CD4-positive, alpha-beta T cell (primary cell): ENCODE measurements around the gene LGALS4. TPM values are rescaled to one million over a fixed set of nuclear protein-coding genes. Genes with fewer than 3 reads are reported as not detected.
"Not testable (repeated sequence)": the region's sequence is repeated elsewhere in the genome, so short reads cannot be mapped to it uniquely, and the experiment has no call there.

Experiments
- ATAC-seq: fragments of 200-7000 bp; cut with Tn5 transposase; one replicate; pipeline ENCODE4 v1.10.0; 2022; ENCODE audit warnings: mild to moderate bottlenecking; ENCODE audit not compliant: poor library complexity
- CTCF ChIA-PET: fragments of 350-600 bp; sonication (Branson Sonifier 250); formaldehyde crosslinking; loops from one replicate; lab custom pipeline; 2021; ENCODE audit warnings: antibody characterized with exemption, inconsistent platforms; lab: Charles Lee
- POLR2A ChIA-PET: fragments of 350-600 bp; sonication (Branson Sonifier 250); formaldehyde crosslinking; loops from one replicate; lab custom pipeline; 2021; ENCODE audit warnings: antibody characterized with exemption, inconsistent platforms; lab: Charles Lee
- DNase-seq, 14 experiments: peaks; one replicate each; pipeline ENCODE4 v3.0.0-alpha.2; 2013 to 2020; ENCODE audit warnings: mixed read lengths in 2 of 14
- H3K27ac ChIP-seq, 2 donors: one replicate each; pipeline versions ENCODE4 v1.5.1 to v1.7.0; 2013; ENCODE audit warnings: low read length in 2 of 2, low read depth in 1 of 2, mild to moderate bottlenecking in 1 of 2
- H3K27me3 ChIP-seq, 2 experiments: 1 replicate in 1 of 2; 2 replicates in 1 of 2; pipeline versions ENCODE4 v1.6.1 to v1.7.0; 2013; ENCODE audit warnings: low read length in 2 of 2, control low read depth in 1 of 2, mild to moderate bottlenecking in 1 of 2, moderate library complexity in 1 of 2; ENCODE audit not compliant: insufficient read depth in 2 of 2, control insufficient read depth in 1 of 2
- H3K36me3 ChIP-seq: one replicate; pipeline ENCODE4 v1.6.1; 2013; ENCODE audit warnings: low read length, control low read depth; ENCODE audit not compliant: insufficient read depth
- H3K4me1 ChIP-seq: one replicate; pipeline ENCODE4 v1.6.1; 2013; ENCODE audit warnings: low read length, control low read depth; ENCODE audit not compliant: insufficient read depth
- H3K4me3 ChIP-seq: one replicate; pipeline ENCODE4 v1.5.1; 2013; ENCODE audit warnings: mild to moderate bottlenecking, low read length, moderate library complexity
- H3K9me3 ChIP-seq, 2 experiments: 1 replicate in 1 of 2; 2 replicates in 1 of 2; pipeline versions ENCODE4 v1.6.1 to v1.7.0; 2013; ENCODE audit warnings: low read length in 2 of 2, mild to moderate bottlenecking in 2 of 2, control low read depth in 1 of 2, moderate library complexity in 1 of 2; ENCODE audit not compliant: control insufficient read depth in 1 of 2, insufficient read depth in 1 of 2
- H3K27ac Mint-ChIP-seq: one replicate; pipeline ENCODE4 v1.8.0; 2020; ENCODE audit warnings: mixed read lengths
- H3K27me3 Mint-ChIP-seq: one replicate; pipeline ENCODE4 v1.8.0; 2021; ENCODE audit warnings: mixed read lengths
- H3K36me3 Mint-ChIP-seq: one replicate; pipeline ENCODE4 v1.8.0; 2021; ENCODE audit warnings: low read depth, mixed read lengths
- H3K4me1 Mint-ChIP-seq: one replicate; pipeline ENCODE4 v1.8.0; 2021; ENCODE audit warnings: low read depth, mixed read lengths
- H3K4me3 Mint-ChIP-seq: one replicate; pipeline ENCODE4 v1.8.0; 2020; ENCODE audit warnings: mild to moderate bottlenecking, mixed read lengths
- H3K9me3 Mint-ChIP-seq: one replicate; pipeline ENCODE4 v1.8.0; 2020; ENCODE audit warnings: mixed read lengths
- CTCF ChIP-seq: fragments of 200-600 bp; IDR thresholded peaks from one replicate; pipeline ENCODE4 v1.8.0; 2022; ENCODE audit warnings: antibody characterized with exemption, mild to moderate bottlenecking
- intact Hi-C, 2 experiments: fragments of 100-400 bp; cut with DNase I in 1 of 2; cut with micrococcal nuclease in 1 of 2; formaldehyde crosslinking; loops; one replicate each; pipeline versions ENCODE4 v1.15.1 to v1.9.0; 2023 to 2025; cut with DNase I, micrococcal nuclease
- total RNA-seq, 174 experiments: library from RNA in 2 of 174; stranded (reverse) in 2 of 174; gene quantifications; one replicate each; pipeline ENCODE4 v1.2.3 and lab custom pipeline; 2021 to 2026

Gene LGALS4
- total RNA-seq, 2 experiments from 2014 or later = 2.3 to 3.1 TPM

DNA sequence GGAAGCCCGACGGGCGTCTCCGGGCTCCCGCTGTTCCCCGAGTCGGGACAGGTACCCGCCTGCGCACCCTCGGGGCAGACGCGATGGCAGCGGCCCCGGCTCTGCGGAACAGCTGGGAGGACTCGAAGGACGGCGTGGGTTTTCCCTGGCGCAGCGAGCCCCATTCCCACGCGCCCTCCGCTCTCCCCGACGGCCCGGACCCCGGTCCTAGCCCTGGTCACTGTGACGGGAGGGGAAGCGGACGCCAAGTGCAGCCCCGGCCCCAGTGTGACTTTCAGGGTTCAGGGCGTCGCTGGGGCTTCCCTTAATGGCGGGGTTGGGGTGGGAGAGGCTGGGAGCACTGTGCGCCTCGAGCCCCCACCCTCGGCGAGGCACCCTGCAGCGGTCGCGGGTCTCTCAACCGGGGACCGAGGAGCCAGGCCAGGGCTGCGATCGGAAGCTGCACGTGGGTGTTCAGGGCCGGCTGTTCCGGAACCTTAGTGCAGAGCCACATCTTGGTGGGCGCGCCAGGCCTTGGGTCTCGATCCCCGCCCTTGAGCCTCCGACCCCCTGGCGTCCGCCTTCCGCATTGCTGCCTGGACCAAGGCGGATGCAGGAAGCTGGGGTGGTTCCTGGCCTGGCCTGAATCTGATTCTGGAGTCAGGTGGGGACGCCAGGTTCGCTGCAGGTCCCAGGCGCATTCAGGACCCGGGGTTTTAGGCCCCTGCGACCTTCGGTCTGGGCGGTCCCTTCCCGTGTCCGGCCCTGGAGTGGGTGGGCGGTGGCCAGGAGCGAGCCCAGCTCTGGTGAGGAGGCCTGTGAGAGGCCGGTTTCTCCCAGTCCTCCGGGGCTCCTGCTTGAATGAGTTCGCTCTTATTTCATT is 20.3 kb downstream of the LGALS4 start:
- intact Hi-C loops = no loop called here
- Histone ChIP-seq H3K27me3 (no peaks in the 10 kb centered on the region), H3K4me3 (peak overlapping the region; percentile 50), H3K9me3 (no peaks in the 10 kb centered on the region), H3K36me3 (no peaks in the 10 kb centered on the region), H3K27ac (no peak overlapping the region), H3K4me1 (peaks cover 8% of the 10 kb centered on the region)
- Mint-ChIP-seq H3K27ac (no peak overlapping the region), H3K4me3 (peak overlapping the region; percentile 78), H3K36me3 (no peaks in the 10 kb centered on the region), H3K9me3 (no peaks in the 10 kb centered on the region), H3K27me3 (no peaks in the 10 kb centered on the region), H3K4me1 (peaks cover 5% of the 10 kb centered on the region)
- ATAC-seq (peak; percentile 33), DNase-seq (peak in 10 of 14 experiments; percentile 10 to 59 (median 36))
- ChIA-PET POLR2A (interaction anchor here (1.1 kb wide), 1 partner anchor 57 kb away, joined by 3 read pairs; the partner anchor contains the start of gene HNRNPL), CTCF (interaction anchor here (1.0 kb wide), 1 partner anchor 23 kb away, joined by 3 read pairs; no protein-coding TSS in a partner anchor)
- no peak for TF ChIP-seq CTCF

DNA sequence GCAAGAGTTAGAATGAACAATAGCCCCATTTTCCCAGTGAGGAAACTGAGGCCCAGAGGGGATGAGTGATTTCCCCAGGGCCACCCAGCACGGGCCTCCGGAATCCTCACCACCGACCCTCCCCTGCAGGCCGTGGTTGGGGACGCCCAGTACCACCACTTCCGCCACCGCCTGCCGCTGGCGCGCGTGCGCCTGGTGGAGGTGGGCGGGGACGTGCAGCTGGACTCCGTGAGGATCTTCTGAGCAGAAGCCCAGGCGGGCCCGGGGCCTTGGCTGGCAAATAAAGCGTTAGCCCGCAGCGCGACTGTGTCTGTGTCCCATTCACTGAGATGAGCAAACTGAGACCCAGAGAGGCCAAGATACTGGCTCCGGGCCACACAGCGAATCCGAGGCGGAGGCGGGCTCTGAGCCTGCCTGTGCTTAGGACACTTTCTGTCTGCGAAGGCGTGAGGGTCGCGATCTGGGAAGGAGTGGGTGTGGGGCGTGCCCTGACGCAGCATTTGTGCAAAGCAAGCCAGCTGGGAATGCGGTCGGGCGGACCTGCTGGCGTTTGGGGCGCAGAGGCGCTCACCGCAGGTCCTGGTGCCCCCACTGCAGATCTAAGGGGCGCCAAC is 21.2 kb downstream of the LGALS4 start:
- H3K27ac ChIP-seq, H3K36me3 ChIP-seq, H3K4me1 ChIP-seq, CTCF ChIA-PET, H3K4me1 Mint-ChIP-seq, H3K27ac Mint-ChIP-seq, intact Hi-C loops, H3K9me3 Mint-ChIP-seq, DNase-seq, H3K27me3 ChIP-seq, H3K9me3 ChIP-seq, H3K36me3 Mint-ChIP-seq, H3K27me3 Mint-ChIP-seq, H3K4me3 Mint-ChIP-seq: not testable (repeated sequence)
- POLR2A ChIA-PET = interaction anchor here (1.1 kb wide), 1 partner anchor 58 kb away, joined by 3 read pairs; the partner anchor contains the start of gene HNRNPL
- peak; percentile 91 for ATAC-seq
- peak overlapping the region; percentile 26 for H3K4me3 ChIP-seq

DNA sequence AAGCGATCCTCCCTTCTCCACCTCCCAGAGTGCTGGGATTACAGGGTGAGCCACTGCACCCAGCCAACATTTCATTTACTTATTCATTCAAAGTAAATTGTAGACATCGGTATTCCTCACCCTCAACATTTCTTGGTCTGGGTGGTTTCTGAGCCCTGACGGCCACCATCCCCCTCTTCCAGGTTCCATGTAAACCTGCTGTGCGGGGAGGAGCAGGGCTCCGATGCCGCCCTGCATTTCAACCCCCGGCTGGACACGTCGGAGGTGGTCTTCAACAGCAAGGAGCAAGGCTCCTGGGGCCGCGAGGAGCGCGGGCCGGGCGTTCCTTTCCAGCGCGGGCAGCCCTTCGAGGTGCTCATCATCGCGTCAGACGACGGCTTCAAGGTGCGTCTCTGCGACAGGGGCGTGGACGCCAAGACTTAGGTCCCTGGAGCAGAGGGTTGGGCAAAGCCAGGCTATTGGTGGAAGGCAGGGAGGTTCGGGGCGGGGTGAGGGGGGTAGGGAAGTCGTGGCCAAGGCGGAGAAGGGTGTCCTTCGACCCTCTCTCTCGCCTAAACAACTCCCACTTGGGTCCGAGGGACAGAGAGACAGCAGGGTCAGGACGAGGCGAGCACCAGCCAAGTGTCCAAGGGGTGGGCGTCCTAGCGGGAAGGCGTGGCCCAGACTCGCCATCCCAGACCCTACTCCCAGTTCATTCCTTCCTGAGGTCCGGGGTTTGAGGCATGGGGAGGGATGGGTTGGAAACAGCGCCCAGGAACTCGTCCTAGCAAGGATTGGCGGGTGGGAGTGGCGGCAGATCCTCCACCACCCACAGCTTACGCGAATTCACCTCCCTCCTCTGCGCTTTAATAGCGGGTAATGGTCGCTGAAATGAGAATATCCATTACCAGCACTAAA is 22.0 kb downstream of the LGALS4 start:
- H3K4me3 ChIP-seq = peak overlapping the region; percentile 26

More for the DNA sequence above, 22.0 kb downstream of the LGALS4 start:
- H3K27ac Mint-ChIP-seq, H3K27me3 Mint-ChIP-seq, DNase-seq, intact Hi-C loops, H3K27ac ChIP-seq, H3K27me3 ChIP-seq, POLR2A ChIA-PET, H3K9me3 Mint-ChIP-seq, CTCF ChIA-PET, ATAC-seq, H3K9me3 ChIP-seq, H3K4me3 Mint-ChIP-seq, H3K36me3 Mint-ChIP-seq, H3K36me3 ChIP-seq, H3K4me1 ChIP-seq, H3K4me1 Mint-ChIP-seq: not testable (repeated sequence)
